GM12878 (cell line): ENCODE data around the gene INPP1. TPM values are rescaled to one million over a fixed set of nuclear protein-coding genes. Genes with fewer than 3 reads are reported as not detected.

ENCODE experiments used
- ATAC-seq: fragments of 200-7000 bp; cut with Tn5 transposase; 3 replicates; pipeline ENCODE4 v1.9.1; 2020; ENCODE audit warnings: mild to moderate bottlenecking, moderate library complexity
- BruUV-seq: library from RNA; stranded (reverse); fragments of 400-500 nt; replicated peaks from 2 replicates; lab custom pipeline; 2021; lab: Mats Ljungman, UMichigan
- CTCF ChIA-PET: fragments of 300-600 bp; sonication (Branson Sonifier 250); formaldehyde crosslinking; extraction: SDS; loops from one replicate; lab custom pipeline; 2021; ENCODE audit warnings: inconsistent platforms; lab: Yijun Ruan, JAX
- POLR2A ChIA-PET: fragments of 350-600 bp; formaldehyde crosslinking; extraction: SDS; loops from one replicate; lab custom pipeline; 2021; ENCODE audit warnings: inconsistent platforms; lab: Charles Lee
- RAD21 ChIA-PET: fragments of 300-600 bp; sonication (Branson Sonifier 250); formaldehyde crosslinking; loops from one replicate; lab custom pipeline; 2023; ENCODE audit warnings: antibody characterized with exemption; ENCODE audit not compliant: unreplicated experiment; lab: Charles Lee
- SMC1A ChIA-PET: fragments of 300-600 bp; sonication (Branson Sonifier 250); formaldehyde crosslinking; loops from one replicate; lab custom pipeline; 2023; ENCODE audit not compliant: unreplicated experiment, uncharacterized antibody; lab: Charles Lee
- DNase-seq: peaks from one replicate; pipeline ENCODE4 v3.0.0-alpha.2; 2011; ENCODE audit warnings: low read depth, low spot score
- FAIRE-seq: peaks from 3 replicates; lab custom pipeline; 2011; peaks lifted over from hg19 to GRCh38; lab: Jason Lieb, UNC
- H2AFZ ChIP-seq: 2 replicates; pipeline ENCODE4 v1.6.0; 2011; ENCODE audit warnings: low read depth, low read length, control low read depth; ENCODE audit not compliant: control insufficient read depth
- H3K27ac ChIP-seq: 2 replicates; pipeline ENCODE4 v1.5.1; 2011; ENCODE audit warnings: control low read depth; ENCODE audit not compliant: control insufficient read depth, insufficient read depth
- H3K27me3 ChIP-seq, 2 experiments: replicated peaks in 1 of 2; 2 replicates each; pipeline versions ENCODE4 v1.6.0 to v1.6.1; 2011; ENCODE audit warnings: low read length in 1 of 2; ENCODE audit not compliant: control insufficient read depth in 2 of 2, insufficient read depth in 2 of 2
- H3K36me3 ChIP-seq, 2 experiments: 2 replicates each; pipeline ENCODE4 v1.5.1; 2011; ENCODE audit warnings: low read length in 1 of 2; ENCODE audit not compliant: control insufficient read depth in 2 of 2, insufficient read depth in 2 of 2
- H3K4me1 ChIP-seq: 2 replicates; pipeline ENCODE4 v1.6.1; 2011; ENCODE audit warnings: mild to moderate bottlenecking, low read length, moderate library complexity, mixed read lengths; ENCODE audit not compliant: control insufficient read depth, insufficient read depth
- H3K4me2 ChIP-seq: 2 replicates; pipeline ENCODE4 v1.6.0; 2011; ENCODE audit warnings: control low read depth; ENCODE audit not compliant: control insufficient read depth, insufficient read depth
- H3K4me3 ChIP-seq: fragments of 200-600 bp; sonication (generic); 2 replicates; pipeline ENCODE4 v1.5.1; 2016
- H3K79me2 ChIP-seq: 2 replicates; pipeline ENCODE4 v1.6.0; 2011; ENCODE audit warnings: low read length; ENCODE audit not compliant: control insufficient read depth, insufficient read depth
- H3K9ac ChIP-seq: 2 replicates; pipeline ENCODE4 v1.8.0; 2011; ENCODE audit warnings: low read length, control low read depth, mixed read lengths; ENCODE audit not compliant: control insufficient read depth, insufficient read depth
- H3K9me3 ChIP-seq: replicated peaks from 3 replicates; pipeline ENCODE4 v1.5.1; 2011; ENCODE audit warnings: mild to moderate bottlenecking, low read length; ENCODE audit not compliant: control insufficient read depth, insufficient read depth
- H4K20me1 ChIP-seq: 2 replicates; pipeline ENCODE4 v1.6.0; 2011; ENCODE audit not compliant: control insufficient read depth, insufficient read depth
- ELK1 ChIP-seq: IDR thresholded peaks from 2 replicates; pipeline ENCODE4 v1.6.1; 2012; ENCODE audit warnings: low read depth, low read length, improper control_type of control experiment
- HDAC6 ChIP-seq: fragments of 200-600 bp; sonication (generic); IDR thresholded peaks from one replicate; pipeline ENCODE4 v1.8.0; 2017; ENCODE audit warnings: antibody characterized with exemption; ENCODE audit not compliant: unreplicated experiment
- HSF1 ChIP-seq: fragments of 150-350 bp; IDR thresholded peaks from 2 replicates; pipeline ENCODE4 v1.6.1; 2014; ENCODE audit warnings: mild to moderate bottlenecking, low read depth, low read length
- KDM1A ChIP-seq: fragments of 200-600 bp; sonication (generic); IDR thresholded peaks from 2 replicates; pipeline ENCODE4 v1.6.1; 2016; ENCODE audit warnings: borderline replicate concordance
- MTA3 ChIP-seq: IDR thresholded peaks from 2 replicates; pipeline ENCODE4 v1.6.1; 2012; ENCODE audit warnings: low read length, inconsistent platforms, borderline replicate concordance
- NR2F1 ChIP-seq: fragments of 450-650 bp; conservative IDR thresholded peaks from 2 replicates; pipeline ENCODE4 v1.6.1; 2017; ENCODE audit warnings: mild to moderate bottlenecking
- PRDM15 ChIP-seq: fragments of 450-650 bp; formaldehyde crosslinking; IDR thresholded peaks from 2 replicates; pipeline ENCODE4 v1.4.0; 2020; ENCODE audit warnings: mild to moderate bottlenecking, moderate library complexity
- SIN3A ChIP-seq: IDR thresholded peaks from 2 replicates; pipeline ENCODE4 v1.6.1; 2012; ENCODE audit warnings: low read depth, low read length, improper control_type of control experiment
- SMC3 ChIP-seq: IDR thresholded peaks from 2 replicates; pipeline ENCODE4 v1.6.1; 2011; ENCODE audit warnings: low read length, improper control_type of control experiment, borderline replicate concordance
- TARDBP ChIP-seq: IDR thresholded peaks from 2 replicates; pipeline ENCODE4 v1.6.1; 2016; ENCODE audit warnings: borderline replicate concordance
- WGBS: methylation state at CpG from one replicate; pipeline ENCODE4 v1.1.6; 2016; ENCODE audit warnings: low lambda C conversion rate; ENCODE audit not compliant: insufficient replicate concordance, insufficient coverage; ENCODE audit errors: missing lambda C conversion rate; 5-methylcytosine and 5-hydroxymethylcytosine counted together
- in situ Hi-C: fragments of 300-500 bp; cut with MboI; formaldehyde crosslinking; loops from 9 replicates; pipeline ENCODE4 v1.14.3; 2018; ENCODE audit warnings: mixed read lengths
- intact Hi-C: fragments of 100-400 bp; cut with micrococcal nuclease; formaldehyde crosslinking; loops from one replicate; pipeline ENCODE4 v1.14.2; 2022; ENCODE audit not compliant: unreplicated experiment
- polyA plus RNA-seq, 11 experiments: library from polyadenylated mRNA; depleted of rRNA in 4 of 11; unstranded in 6 of 11; stranded (reverse) in 5 of 11; fragments of >200 nt; fragmentation: Nextera tagmentation in 4 of 11; fragmentation: Illumina TruSeq in 1 of 11; extraction: Ambion mirVana in 4 of 11; extraction: Trizol in 1 of 11; gene quantifications; 1 replicate in 1 of 11; 2 replicates in 10 of 11; pipeline versions ENCODE4 v1.2.1 to v1.2.3, GENCODE V29; 2011 to 2016; ENCODE audit warnings: inconsistent platforms in 2 of 11, missing spikeins in 2 of 11, low read depth in 1 of 11
- total RNA-seq, 4 experiments: library from RNA; depleted of rRNA in 3 of 4; stranded (reverse); fragments of >200 nt in 3 of 4; fragmentation: Illumina TruSeq in 1 of 4; extraction: Trizol in 1 of 4; gene quantifications; 2 replicates each; pipeline versions ENCODE4 v1.2.1 to v1.2.3, GENCODE V29; 2013 to 2021
- TF ChIP-seq, protein P1 (sequence below): IDR thresholded peaks from 2 replicates; pipeline ENCODE4 v1.6.1; 2011; ENCODE audit warnings: borderline replicate concordance, low read depth, mild to moderate bottlenecking, moderate library complexity, mixed read lengths, low read length; ENCODE audit not compliant: insufficient read depth; ENCODE audit errors: extremely low read length

The INPP1 gene
- total and polyA plus RNA-seq, 10 of the 15 experiments (the other 5 are each of a cell fraction or from before 2014, with no cell fraction given): 3.3 to 17.9 (median 11.1) TPM

DNA sequence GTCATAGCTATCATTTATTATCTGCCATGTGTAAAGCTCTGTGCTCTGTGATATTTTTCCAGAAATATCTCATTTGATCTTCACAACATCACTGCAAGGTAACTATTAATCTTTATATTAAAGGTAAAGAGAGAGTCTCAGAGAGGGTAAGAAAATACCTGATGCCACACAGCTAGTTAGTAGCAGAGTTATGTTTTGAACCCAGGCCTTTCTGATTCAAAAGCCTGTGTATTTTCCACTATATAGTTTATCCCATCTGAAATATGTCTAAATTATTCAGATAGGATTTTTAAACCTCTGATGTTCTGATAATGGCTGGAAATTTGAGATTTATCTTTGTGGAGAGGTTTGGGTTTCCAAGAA lies 10.1 kb downstream of the INPP1 start (continued):
- TF ChIP-seq ELK1 (no peak), HSF1 (no peak), TARDBP (no peak), HDAC6 (no peak), SMC3 (no peak)

GRCh38 chr2:190354003-190354690 lies 10.8 kb downstream of the INPP1 start:
- FAIRE-seq (no peak), DNase-seq (no peak), ATAC-seq (no peak)
- Histone ChIP-seq H3K36me3 (no peaks in the 10 kb centered on the region), H3K4me1 (peaks cover 3% of the 10 kb centered on the region; the same call in 1 of the 2 replicates), H3K9ac (no peak overlapping the region), H3K4me3 (no peak overlapping the region), H2AFZ (no peak overlapping the region), H3K9me3 (no peaks in the 10 kb centered on the region), H3K79me2 (no peaks in the 10 kb centered on the region), H3K27me3 (no peaks in the 10 kb centered on the region), H3K4me2 (no peak overlapping the region), H4K20me1 (no peaks in the 10 kb centered on the region), H3K27ac (no peak overlapping the region)
- RAD21 ChIA-PET: interaction anchor here (0.7 to 1.5 kb wide), 2 partner anchors 10 to 447 kb away, joined by 4 to 8 read pairs; no protein-coding TSS in a partner anchor
- SMC1A ChIA-PET: interaction anchor here (0.8 to 5.3 kb wide), 5 partner anchors 9 to 1904 kb away, joined by 3 to 46 read pairs (median 5); partner anchors contain the start of gene INPP1
- intact Hi-C loops (no loop called here), in situ Hi-C loops (no loop called here)
- POLR2A ChIA-PET: interaction anchor here (1.0 to 2.1 kb wide), 2 partner anchors 10 kb away, joined by 3 to 9 read pairs; partner anchors contain the start of gene INPP1
- 94% methylated on average over 12 of the region's 12 CpGs for WGBS
- no TSS peak for BruUV-seq
- CTCF ChIA-PET: interaction anchor here (0.6 to 5.0 kb wide), 6 partner anchors 9 to 507 kb away, joined by 3 to 45 read pairs (median 6); partner anchors contain the start of gene INPP1
- TF ChIP-seq SMC3: no peak
- TF ChIP-seq, protein P1, sequence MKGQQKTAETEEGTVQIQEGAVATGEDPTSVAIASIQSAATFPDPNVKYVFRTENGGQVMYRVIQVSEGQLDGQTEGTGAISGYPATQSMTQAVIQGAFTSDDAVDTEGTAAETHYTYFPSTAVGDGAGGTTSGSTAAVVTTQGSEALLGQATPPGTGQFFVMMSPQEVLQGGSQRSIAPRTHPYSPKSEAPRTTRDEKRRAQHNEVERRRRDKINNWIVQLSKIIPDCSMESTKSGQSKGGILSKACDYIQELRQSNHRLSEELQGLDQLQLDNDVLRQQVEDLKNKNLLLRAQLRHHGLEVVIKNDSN: no peak
- no peak for TF ChIP-seq PRDM15 (CRISPR knock-in tag)
- no peak for TF ChIP-seq KDM1A
- TF ChIP-seq SIN3A: no peak
- TF ChIP-seq NR2F1: no peak
- no peak for TF ChIP-seq MTA3
